ENCODE results near the gene ACSBG1.

The ACSBG1 gene

DNA sequence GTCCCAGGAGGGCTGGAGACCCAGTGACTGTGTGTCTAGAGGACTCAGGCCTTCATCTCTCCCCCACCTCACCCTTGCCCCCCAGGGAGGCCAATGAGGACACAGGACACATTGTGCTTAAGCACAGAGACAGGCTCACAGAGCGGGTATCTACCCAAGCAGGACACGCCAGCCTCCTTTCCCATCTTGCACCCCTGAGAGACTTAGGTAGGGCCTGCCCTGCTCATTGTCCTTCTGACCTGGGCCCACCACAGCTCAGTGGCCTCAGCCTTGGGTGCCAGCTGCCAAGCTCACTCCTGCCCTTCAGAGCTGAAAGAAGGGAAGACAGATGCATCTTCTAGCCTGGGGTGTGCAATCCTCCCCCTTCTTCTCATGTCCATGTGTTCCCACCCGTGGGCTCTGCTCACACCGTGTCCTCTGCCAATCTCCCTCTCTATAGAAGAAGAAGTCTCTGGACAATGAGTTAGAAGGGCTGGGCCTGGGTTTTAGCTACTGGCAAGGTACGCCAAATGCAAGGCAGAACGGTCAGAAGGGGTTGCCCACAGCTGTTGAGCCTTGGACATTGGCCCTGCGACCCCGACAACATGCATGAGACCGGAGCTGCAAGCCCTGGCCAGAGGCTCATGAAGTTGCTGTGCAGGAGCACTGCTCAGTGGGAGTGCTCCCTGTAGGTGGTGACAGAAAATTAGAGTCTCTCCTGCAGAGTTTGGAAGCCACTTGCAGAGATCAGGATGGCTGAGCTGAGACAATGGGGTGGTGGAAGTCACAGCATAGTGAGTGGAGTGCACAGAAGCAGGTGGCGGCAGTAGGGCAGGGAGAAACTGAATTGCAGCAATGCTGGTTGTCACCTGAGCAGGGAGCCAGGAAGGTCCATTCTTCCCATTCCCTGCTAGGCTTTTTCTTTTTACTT lies 32.8 kb downstream of the ACSBG1 start:
- Histone ChIP-seq H3K9ac (ENCODE audit: low read length) (no peak overlapping the region), H2BK120ac (ENCODE audit: low read depth, low read length) (no peak overlapping the region), H2BK15ac (replicated peaks; ENCODE audit: low read depth) (no peak overlapping the region), H3K36me3 (ENCODE audit: control insufficient read depth, insufficient read depth, low read length) (no peaks in the 10 kb centered on the region), H3K79me1 (ENCODE audit: low read length) (no peaks in the 10 kb centered on the region), H3K27ac (ENCODE audit: low read depth, low read length) (no peak overlapping the region), H4K5ac (ENCODE audit: low read length) (no peak overlapping the region), H3K56ac (ENCODE audit: low read length) (no peak overlapping the region), H2BK5ac (ENCODE audit: low read length) (no peak overlapping the region), H3K4me3 (ENCODE audit: low read length) (no peak overlapping the region), H3K4me1 (ENCODE audit: control insufficient read depth, low read depth, low read length) (no peaks in the 10 kb centered on the region), H3K4me2 (ENCODE audit: low read length) (no peak overlapping the region), H2AK5ac (ENCODE audit: low read length) (no peak overlapping the region), H3K27me3 (ENCODE audit: insufficient read depth, low read length, poor library complexity) (no peaks in the 10 kb centered on the region), H3K79me2 (ENCODE audit: control insufficient read depth, insufficient read depth, low read length) (no peaks in the 10 kb centered on the region), H4K8ac (ENCODE audit: low read depth, low read length) (no peak overlapping the region), H3K23ac (ENCODE audit: low read length) (no peak overlapping the region), H3K4ac (ENCODE audit: low read depth, low read length) (no peak overlapping the region), H3K18ac (ENCODE audit: low read length) (no peak overlapping the region)
- no CpG with 5 or more reads among the region's 10 CpGs for WGBS (ENCODE audit: extremely low coverage, insufficient coverage, low lambda C conversion rate)
- no peak for DNase-seq

DNA sequence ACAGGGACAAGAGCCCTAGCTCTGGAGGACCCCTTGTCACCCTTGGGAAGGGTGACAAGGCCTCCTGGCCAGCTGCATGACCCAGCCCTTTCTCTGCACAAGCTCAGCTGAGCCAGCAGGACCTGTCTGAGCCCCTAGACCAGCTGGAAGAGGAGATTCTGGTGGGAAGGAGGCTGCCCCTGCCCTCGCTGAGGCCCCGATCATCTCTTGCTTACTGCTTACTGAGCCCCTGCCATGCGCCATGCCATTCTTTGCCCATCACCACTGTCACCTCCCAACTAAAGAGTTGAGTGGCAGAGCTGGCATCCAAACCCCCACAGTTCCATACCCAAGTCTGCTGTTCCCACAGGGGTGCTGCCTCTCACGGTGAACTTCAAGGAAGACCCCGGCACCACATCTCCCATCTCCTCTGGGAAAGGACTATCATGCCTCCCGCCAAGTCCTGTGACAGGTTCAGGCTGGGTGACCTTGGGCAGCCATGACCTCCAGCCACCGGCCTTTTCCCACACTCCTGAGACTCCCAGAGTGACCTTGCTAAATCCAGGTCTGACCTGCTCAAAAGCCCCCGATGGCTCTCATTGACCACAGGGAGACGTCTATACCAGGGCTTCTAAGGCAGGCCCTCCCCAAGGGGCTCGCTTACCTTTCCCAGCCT lies 34.0 kb downstream of the ACSBG1 start:
- Histone ChIP-seq H3K36me3 (ENCODE audit: control insufficient read depth, insufficient read depth, low read length) (no peaks in the 10 kb centered on the region), H3K79me2 (ENCODE audit: control insufficient read depth, insufficient read depth, low read length) (no peaks in the 10 kb centered on the region), H3K4me3 (ENCODE audit: low read length) (no peak overlapping the region), H3K27ac (ENCODE audit: low read depth, low read length) (no peak overlapping the region), H4K5ac (ENCODE audit: low read length) (no peak overlapping the region), H2AK5ac (ENCODE audit: low read length) (no peak overlapping the region), H3K18ac (ENCODE audit: low read length) (no peak overlapping the region), H3K4ac (ENCODE audit: low read depth, low read length) (no peak overlapping the region), H3K27me3 (ENCODE audit: insufficient read depth, low read length, poor library complexity) (no peaks in the 10 kb centered on the region), H3K79me1 (ENCODE audit: low read length) (no peaks in the 10 kb centered on the region), H3K23ac (ENCODE audit: low read length) (no peak overlapping the region), H2BK120ac (ENCODE audit: low read depth, low read length) (no peak overlapping the region), H4K8ac (ENCODE audit: low read depth, low read length) (no peak overlapping the region), H2BK15ac (replicated peaks; ENCODE audit: low read depth) (no peak overlapping the region), H3K4me2 (ENCODE audit: low read length) (no peak overlapping the region), H3K9ac (ENCODE audit: low read length) (no peak overlapping the region), H2BK5ac (ENCODE audit: low read length) (no peak overlapping the region), H3K56ac (ENCODE audit: low read length) (no peak overlapping the region), H3K4me1 (ENCODE audit: control insufficient read depth, low read depth, low read length) (no peaks in the 10 kb centered on the region)
- DNase-seq, result no peak
- no CpG with 5 or more reads among the region's 10 CpGs for WGBS (ENCODE audit: extremely low coverage, insufficient coverage, low lambda C conversion rate)

DNA sequence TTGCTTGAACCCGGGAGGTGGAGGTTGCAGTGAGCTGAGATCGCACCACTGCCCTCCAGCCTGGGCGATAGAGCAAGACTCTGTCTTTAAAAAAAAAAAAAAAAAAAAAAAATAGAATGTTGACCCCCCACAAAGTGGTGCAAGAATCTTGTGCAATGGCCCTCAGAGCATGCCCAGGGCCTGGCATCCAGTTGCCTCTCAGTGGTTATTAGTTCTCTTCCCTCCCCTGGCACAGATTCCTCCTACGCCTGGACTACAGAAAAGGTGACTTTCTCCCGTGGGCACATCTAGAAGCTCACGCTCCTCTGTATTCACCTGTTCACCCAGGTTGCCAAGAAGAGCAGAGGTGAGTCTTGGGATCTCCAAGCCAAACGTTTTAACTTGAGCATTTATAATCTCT lies 36.7 kb downstream of the ACSBG1 start:
- H3K4me3 ChIP-seq (ENCODE audit: low read length), result no peak overlapping the region
- H3K23ac ChIP-seq (ENCODE audit: low read length), result no peak overlapping the region
- no peak overlapping the region for H4K8ac ChIP-seq (ENCODE audit: low read depth, low read length)
- H3K4me1 ChIP-seq (ENCODE audit: control insufficient read depth, low read depth, low read length), result no peaks in the 10 kb centered on the region
- H3K79me1 ChIP-seq (ENCODE audit: low read length), result no peaks in the 10 kb centered on the region
- H4K5ac ChIP-seq (ENCODE audit: low read length), result no peak overlapping the region
- H3K79me2 ChIP-seq (ENCODE audit: control insufficient read depth, insufficient read depth, low read length), result no peaks in the 10 kb centered on the region
- H2BK5ac ChIP-seq (ENCODE audit: low read length), result no peak overlapping the region
- no peak overlapping the region for H3K4ac ChIP-seq (ENCODE audit: low read depth, low read length)
- WGBS (ENCODE audit: extremely low coverage, insufficient coverage, low lambda C conversion rate), result no CpG with 5 or more reads among the region's 7 CpGs
- no peak overlapping the region for H3K27ac ChIP-seq (ENCODE audit: low read depth, low read length)
- H3K56ac ChIP-seq (ENCODE audit: low read length), result no peak overlapping the region
- H2AK5ac ChIP-seq (ENCODE audit: low read length), result no peak overlapping the region
- H2BK120ac ChIP-seq (ENCODE audit: low read depth, low read length), result no peak overlapping the region
- DNase-seq, result no peak
- no peak overlapping the region for H2BK15ac ChIP-seq (replicated peaks; ENCODE audit: low read depth)
- H3K18ac ChIP-seq (ENCODE audit: low read length), result no peak overlapping the region
- H3K36me3 ChIP-seq (ENCODE audit: control insufficient read depth, insufficient read depth, low read length), result no peaks in the 10 kb centered on the region
- H3K27me3 ChIP-seq (ENCODE audit: insufficient read depth, low read length, poor library complexity), result no peaks in the 10 kb centered on the region
- no peak overlapping the region for H3K9ac ChIP-seq (ENCODE audit: low read length)
- H3K4me2 ChIP-seq (ENCODE audit: low read length), result no peak overlapping the region

DNA sequence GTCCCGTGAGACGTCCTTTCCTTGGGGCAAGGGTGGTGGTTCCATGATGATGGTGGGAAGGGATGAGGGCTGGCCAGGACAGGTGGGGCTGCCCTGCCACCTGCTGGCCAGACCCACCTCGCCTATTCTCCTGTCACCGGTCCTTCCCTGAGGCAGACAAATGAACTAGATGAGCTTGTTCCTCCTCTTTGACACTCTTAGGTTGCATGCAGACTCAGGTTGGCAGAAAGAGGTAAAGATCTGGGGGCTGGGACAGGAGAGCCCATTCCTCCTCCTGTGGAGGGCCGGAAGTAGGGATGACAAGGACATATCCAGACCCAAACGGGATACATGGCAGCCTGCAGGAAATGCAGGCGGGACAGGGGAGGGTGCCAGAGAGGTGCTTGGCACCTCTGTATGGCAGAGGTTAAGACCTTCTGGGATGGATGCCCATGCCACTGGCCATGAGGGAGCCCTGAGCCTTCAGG lies 38.6 kb downstream of the ACSBG1 start:
- H3K36me3 ChIP-seq (ENCODE audit: control insufficient read depth, insufficient read depth, low read length), result no peaks in the 10 kb centered on the region
- no peaks in the 10 kb centered on the region for H3K79me1 ChIP-seq (ENCODE audit: low read length)
- no peak overlapping the region for H3K9ac ChIP-seq (ENCODE audit: low read length)
- no peak overlapping the region for H3K4me3 ChIP-seq (ENCODE audit: low read length)
- DNase-seq, result peak; percentile 54
- no peak overlapping the region for H3K27ac ChIP-seq (ENCODE audit: low read depth, low read length)
- H2BK15ac ChIP-seq (replicated peaks; ENCODE audit: low read depth), result no peak overlapping the region
- WGBS (ENCODE audit: extremely low coverage, insufficient coverage, low lambda C conversion rate), result no CpG with 5 or more reads among the region's 7 CpGs
- no peak overlapping the region for H3K18ac ChIP-seq (ENCODE audit: low read length)
- H3K56ac ChIP-seq (ENCODE audit: low read length), result no peak overlapping the region
- no peak overlapping the region for H2AK5ac ChIP-seq (ENCODE audit: low read length)
- no peak overlapping the region for H4K5ac ChIP-seq (ENCODE audit: low read length)
- no peaks in the 10 kb centered on the region for H3K79me2 ChIP-seq (ENCODE audit: control insufficient read depth, insufficient read depth, low read length)
- H3K4me2 ChIP-seq (ENCODE audit: low read length), result no peak overlapping the region
- no peaks in the 10 kb centered on the region for H3K27me3 ChIP-seq (ENCODE audit: insufficient read depth, low read length, poor library complexity)
- no peak overlapping the region for H2BK5ac ChIP-seq (ENCODE audit: low read length)
- no peak overlapping the region for H3K23ac ChIP-seq (ENCODE audit: low read length)
- H2BK120ac ChIP-seq (ENCODE audit: low read depth, low read length), result no peak overlapping the region
- H3K4ac ChIP-seq (ENCODE audit: low read depth, low read length), result no peak overlapping the region
- no peak overlapping the region for H4K8ac ChIP-seq (ENCODE audit: low read depth, low read length)
- no peaks in the 10 kb centered on the region for H3K4me1 ChIP-seq (ENCODE audit: control insufficient read depth, low read depth, low read length)

DNA sequence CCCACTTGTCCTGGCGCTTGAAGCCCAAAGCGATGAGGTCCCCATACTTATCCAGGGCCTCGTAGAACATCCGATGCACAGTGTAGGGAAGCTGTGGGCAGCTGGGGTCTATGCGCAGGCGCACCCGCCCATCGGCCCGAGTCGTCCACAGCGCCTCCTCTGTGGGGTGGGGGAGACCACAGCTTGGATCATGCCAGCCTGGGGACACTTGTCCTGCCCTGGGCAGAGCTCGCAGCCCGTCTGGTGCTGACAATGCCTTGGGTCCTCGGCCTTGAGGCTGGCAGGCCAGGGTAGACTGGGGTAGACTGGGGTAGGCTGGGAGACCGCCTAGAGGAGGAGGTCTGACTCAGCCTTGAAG lies 39.8 kb downstream of the ACSBG1 start:
- Histone ChIP-seq H2AK5ac (ENCODE audit: low read length) (no peak overlapping the region), H3K4me2 (ENCODE audit: low read length) (no peak overlapping the region), H3K4ac (ENCODE audit: low read depth, low read length) (no peak overlapping the region), H3K27ac (ENCODE audit: low read depth, low read length) (no peak overlapping the region), H2BK120ac (ENCODE audit: low read depth, low read length) (no peak overlapping the region), H3K79me1 (ENCODE audit: low read length) (no peaks in the 10 kb centered on the region), H3K18ac (ENCODE audit: low read length) (no peak overlapping the region), H2BK15ac (replicated peaks; ENCODE audit: low read depth) (no peak overlapping the region), H3K27me3 (ENCODE audit: insufficient read depth, low read length, poor library complexity) (no peaks in the 10 kb centered on the region), H3K56ac (ENCODE audit: low read length) (no peak overlapping the region), H3K4me1 (ENCODE audit: control insufficient read depth, low read depth, low read length) (no peaks in the 10 kb centered on the region), H2BK5ac (ENCODE audit: low read length) (no peak overlapping the region), H3K4me3 (ENCODE audit: low read length) (no peak overlapping the region), H4K5ac (ENCODE audit: low read length) (no peak overlapping the region), H3K79me2 (ENCODE audit: control insufficient read depth, insufficient read depth, low read length) (no peaks in the 10 kb centered on the region), H3K9ac (ENCODE audit: low read length) (no peak overlapping the region), H3K36me3 (ENCODE audit: control insufficient read depth, insufficient read depth, low read length) (no peaks in the 10 kb centered on the region), H3K23ac (ENCODE audit: low read length) (no peak overlapping the region), H4K8ac (ENCODE audit: low read depth, low read length) (no peak overlapping the region)
- WGBS (ENCODE audit: extremely low coverage, insufficient coverage, low lambda C conversion rate), result no CpG with 5 or more reads among the region's 15 CpGs
- no peak for DNase-seq
